Measurements from ENCODE around the gene MYOD1. TPM values are rescaled to one million over a fixed set of nuclear protein-coding genes. Genes with fewer than 3 reads are reported as not detected.

The MYOD1 gene
- total and polyA plus RNA-seq, 9 of the 15 experiments (the other 6 are each of a cell fraction or from before 2014, with no cell fraction given) = not detected

GRCh38 chr11:17750013-17750800 lies 30.8 kb downstream of the MYOD1 start:
- Histone ChIP-seq H3K4me3 (no peak overlapping the region), H3K27me3 (ENCODE audit: control insufficient read depth in 2 of 2, insufficient read depth in 2 of 2, low read length in 2 of 2) (peaks cover 7 to 61% of the 10 kb centered on the region in 2 experiments; a peak in 3 of 5 replicates), H3K9ac (ENCODE audit: insufficient read depth in 1 of 2, low read depth in 2 of 2, low read length in 2 of 2) (no peak overlapping the region), H3K9me1 (ENCODE audit: control insufficient read depth, insufficient read depth, low read length) (no peaks in the 10 kb centered on the region), H3K36me3 (ENCODE audit: control insufficient read depth, insufficient read depth, low read length) (no peaks in the 10 kb centered on the region), H2AFZ (ENCODE audit: low read depth, low read length) (no peak overlapping the region), H4K20me1 (replicated peaks; ENCODE audit: control insufficient read depth, insufficient read depth, low read length) (peaks cover 3% of the 10 kb centered on the region; the same call in 1 of the 2 replicates), H3K4me1 (replicated peaks in 1 of 2; ENCODE audit: control insufficient read depth in 2 of 2, insufficient read depth in 2 of 2, low read length in 2 of 2) (no peaks in the 10 kb centered on the region), H3K79me2 (ENCODE audit: control insufficient read depth, insufficient read depth, low read length) (no peaks in the 10 kb centered on the region), H3K9me3 (replicated peaks; ENCODE audit: control insufficient read depth, insufficient read depth, low read depth, low read length) (no peaks in the 10 kb centered on the region), H3K27ac (ENCODE audit: extremely low read depth, low read depth, low read length) (no peak overlapping the region), H3K4me2 (ENCODE audit: insufficient read depth, low read length) (no peak overlapping the region)
- FAIRE-seq = no peak
- intact Hi-C loops (cut with micrococcal nuclease) (no loop called here), in situ Hi-C loops (cut with MboI) (no loop called here)
- no TSS peak for BruUV-seq (replicated peaks)
- ChIA-PET CTCF (ENCODE audit: low intra/inter-chr PET ratio) (no interaction called here), POLR2A (no interaction called here)
- no peak for DNase-seq (ENCODE audit: extremely low read depth in 1 of 4, low spot score in 3 of 4)
- under 1% methylated on average over 13 of the region's 13 CpGs for WGBS (ENCODE audit: insufficient coverage, low coverage, missing lambda C conversion rate)
- ATAC-seq = no peak
- TF ChIP-seq SOX6 (IDR thresholded peaks at IDR 0.05) (no peak), MCM2 (IDR thresholded peaks at IDR 0.05; ENCODE audit: low read depth) (no peak), HBP1 (CRISPR knock-in tag; IDR thresholded peaks at IDR 0.05) (no peak), FIP1L1 (IDR thresholded peaks at IDR 0.05; ENCODE audit: low read depth, low read length, poor library complexity, severe bottlenecking) (no peak), ZBTB33 (CRISPR knock-in tag; IDR thresholded peaks at IDR 0.05) (no peak), HDAC2 (IDR thresholded peaks at IDR 0.05) (no peak), BRD9 (IDR thresholded peaks at IDR 0.05; ENCODE audit: low read depth, partially characterized antibody) (no peak), ZNF184 (CRISPR knock-in tag; IDR thresholded peaks at IDR 0.05) (no peak), TCF7 (IDR thresholded peaks at IDR 0.05; ENCODE audit: borderline replicate concordance) (no peak), PHF20 (IDR thresholded peaks at IDR 0.05; ENCODE audit: partially characterized antibody) (no peak), YBX1 (IDR thresholded peaks at IDR 0.05) (no peak), ZNF717 (CRISPR knock-in tag; IDR thresholded peaks at IDR 0.05) (no peak), E2F6 (IDR thresholded peaks at IDR 0.05; ENCODE audit: borderline replicate concordance in 1 of 2, extremely low read depth in 1 of 2, insufficient read depth in 1 of 2, insufficient read length in 1 of 2, low read depth in 1 of 2, low read length in 1 of 2, poor library complexity in 1 of 2, severe bottlenecking in 1 of 2) (no peak), CTBP1 (IDR thresholded peaks at IDR 0.05; ENCODE audit: borderline replicate concordance) (no peak), MED1 (CRISPR knock-in tag; IDR thresholded peaks at IDR 0.05; ENCODE audit: borderline replicate concordance) (no peak), ZNF197 (CRISPR knock-in tag; IDR thresholded peaks at IDR 0.05; ENCODE audit: low read depth) (no peak)
